ENCODE measurements around the gene RAB37. TPM values are rescaled to one million over a fixed set of nuclear protein-coding genes. Genes with fewer than 3 reads are reported as not detected.

Gene RAB37
- total and polyA plus RNA-seq, 2 of the 13 experiments (the other 11 are each of a cell fraction or from before 2014, with no cell fraction given), result 0.91 to 3.7 TPM

DNA sequence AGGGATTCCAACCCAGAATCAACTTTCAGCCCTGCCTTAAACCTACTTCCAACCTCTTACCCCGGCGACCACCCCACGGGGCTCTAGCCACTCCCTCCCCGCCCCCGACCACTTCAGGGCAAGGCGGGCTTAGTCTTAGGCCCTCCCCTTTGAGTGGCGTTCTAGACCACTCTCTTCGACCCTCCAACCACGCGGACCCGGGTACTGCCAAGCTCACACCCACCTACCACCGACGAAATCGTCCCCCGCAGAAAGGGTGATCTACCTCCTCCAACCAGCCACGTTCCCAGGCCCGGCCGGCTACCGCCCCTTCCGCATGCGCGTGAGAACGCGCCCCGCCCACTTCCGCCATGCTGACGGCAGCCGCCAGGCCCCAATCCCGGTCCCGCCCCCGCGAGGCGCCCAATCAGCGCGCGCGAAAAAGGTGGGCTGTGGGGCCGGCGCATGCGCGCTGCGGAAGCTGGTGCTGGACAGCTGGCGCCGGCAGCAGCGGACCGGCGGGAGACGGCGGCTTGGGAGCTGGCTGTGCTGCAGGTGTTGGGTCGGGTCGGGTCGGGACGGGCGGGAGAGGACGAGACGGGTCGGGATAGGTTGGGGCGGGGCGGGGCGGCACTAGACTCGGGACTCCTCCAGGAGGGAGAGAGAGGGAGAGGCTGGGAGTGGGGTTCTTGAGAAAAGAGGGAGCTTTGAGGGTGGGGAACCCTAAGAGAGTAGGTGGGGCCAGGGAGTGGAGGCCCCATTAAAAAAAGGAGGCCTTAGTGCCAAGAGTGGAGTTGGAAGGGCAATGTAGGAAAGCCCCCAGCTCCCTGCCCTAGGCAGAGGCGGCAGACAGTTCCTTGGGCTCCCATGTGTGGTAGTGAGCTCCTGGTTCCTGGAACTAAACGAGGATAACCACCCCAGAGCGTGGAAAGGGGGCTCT lies 39.2 kb downstream of the RAB37 start, which contains the start of gene NAT9 (continued):
- TF ChIP-seq, protein P1, sequence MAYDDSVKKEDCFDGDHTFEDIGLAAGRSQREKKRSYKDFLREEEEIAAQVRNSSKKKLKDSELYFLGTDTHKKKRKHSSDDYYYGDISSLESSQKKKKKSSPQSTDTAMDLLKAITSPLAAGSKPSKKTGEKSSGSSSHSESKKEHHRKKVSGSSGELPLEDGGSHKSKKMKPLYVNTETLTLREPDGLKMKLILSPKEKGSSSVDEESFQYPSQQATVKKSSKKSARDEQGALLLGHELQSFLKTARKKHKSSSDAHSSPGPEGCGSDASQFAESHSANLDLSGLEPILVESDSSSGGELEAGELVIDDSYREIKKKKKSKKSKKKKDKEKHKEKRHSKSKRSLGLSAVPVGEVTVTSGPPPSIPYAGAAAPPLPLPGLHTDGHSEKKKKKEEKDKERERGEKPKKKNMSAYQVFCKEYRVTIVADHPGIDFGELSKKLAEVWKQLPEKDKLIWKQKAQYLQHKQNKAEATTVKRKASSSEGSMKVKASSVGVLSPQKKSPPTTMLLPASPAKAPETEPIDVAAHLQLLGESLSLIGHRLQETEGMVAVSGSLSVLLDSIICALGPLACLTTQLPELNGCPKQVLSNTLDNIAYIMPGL (CRISPR knock-in tag; IDR thresholded peaks at IDR 0.05; ENCODE audit: borderline replicate concordance in 1 of 2, low read depth in 1 of 2), result peak; percentile 72 to 73; a peak in 3 of 4 replicates
- TF ChIP-seq NRL (CRISPR knock-in tag; IDR thresholded peaks at IDR 0.05; ENCODE audit: borderline replicate concordance) (peak; percentile 86; the same call in 1 of the 2 replicates), CREM (IDR thresholded peaks at IDR 0.05) (peak; percentile 43; the same call in 1 of the 2 replicates), CREM (CRISPR knock-in tag; IDR thresholded peaks at IDR 0.05) (no peak), ZNF326 (CRISPR knock-in tag; IDR thresholded peaks at IDR 0.05; ENCODE audit: borderline replicate concordance) (peak; percentile 22; the same call in 1 of the 2 replicates), CENPT (CRISPR knock-in tag; IDR thresholded peaks at IDR 0.05; ENCODE audit: low read depth) (0 out of 2 replicates have a peak, but pooled peaks have one; percentile 5), PHF20 (CRISPR knock-in tag; IDR thresholded peaks at IDR 0.05) (peak; percentile 95), ZNF782 (CRISPR knock-in tag; IDR thresholded peaks at IDR 0.05; ENCODE audit: borderline replicate concordance) (peak; percentile 82; the same call in 1 of the 2 replicates), ZNF749 (CRISPR knock-in tag; IDR thresholded peaks at IDR 0.05; ENCODE audit: borderline replicate concordance) (peak; percentile 60; the same call in 1 of the 2 replicates), ZNF605 (CRISPR knock-in tag; IDR thresholded peaks at IDR 0.05) (peak; percentile 47; the same call in 1 of the 2 replicates), KDM5B (CRISPR knock-in tag; IDR thresholded peaks at IDR 0.05; ENCODE audit: borderline replicate concordance) (peak; percentile 86), WIZ (CRISPR knock-in tag; IDR thresholded peaks at IDR 0.05) (0 out of 2 replicates have a peak, but pooled peaks have one; percentile 48), HMG20A (CRISPR knock-in tag; IDR thresholded peaks at IDR 0.05; ENCODE audit: borderline replicate concordance) (no peak), BORCS8-MEF2B (CRISPR knock-in tag; IDR thresholded peaks at IDR 0.05) (0 out of 2 replicates have a peak, but pooled peaks have one; percentile 44), MXD4 (CRISPR knock-in tag; IDR thresholded peaks at IDR 0.05) (peak; percentile 99)
- TF ChIP-seq, protein P2, sequence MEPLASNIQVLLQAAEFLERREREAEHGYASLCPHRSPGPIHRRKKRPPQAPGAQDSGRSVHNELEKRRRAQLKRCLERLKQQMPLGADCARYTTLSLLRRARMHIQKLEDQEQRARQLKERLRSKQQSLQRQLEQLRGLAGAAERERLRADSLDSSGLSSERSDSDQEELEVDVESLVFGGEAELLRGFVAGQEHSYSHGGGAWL (CRISPR knock-in tag; IDR thresholded peaks at IDR 0.05), result peak; percentile 88
- TF ChIP-seq, protein P3, sequence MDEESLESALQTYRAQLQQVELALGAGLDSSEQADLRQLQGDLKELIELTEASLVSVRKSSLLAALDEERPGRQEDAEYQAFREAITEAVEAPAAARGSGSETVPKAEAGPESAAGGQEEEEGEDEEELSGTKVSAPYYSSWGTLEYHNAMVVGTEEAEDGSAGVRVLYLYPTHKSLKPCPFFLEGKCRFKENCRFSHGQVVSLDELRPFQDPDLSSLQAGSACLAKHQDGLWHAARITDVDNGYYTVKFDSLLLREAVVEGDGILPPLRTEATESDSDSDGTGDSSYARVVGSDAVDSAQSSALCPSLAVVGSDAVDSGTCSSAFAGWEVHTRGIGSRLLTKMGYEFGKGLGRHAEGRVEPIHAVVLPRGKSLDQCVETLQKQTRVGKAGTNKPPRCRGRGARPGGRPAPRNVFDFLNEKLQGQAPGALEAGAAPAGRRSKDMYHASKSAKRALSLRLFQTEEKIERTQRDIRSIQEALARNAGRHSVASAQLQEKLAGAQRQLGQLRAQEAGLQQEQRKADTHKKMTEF (CRISPR knock-in tag; IDR thresholded peaks at IDR 0.05), result peak; percentile 82
- TF ChIP-seq, protein P4, sequence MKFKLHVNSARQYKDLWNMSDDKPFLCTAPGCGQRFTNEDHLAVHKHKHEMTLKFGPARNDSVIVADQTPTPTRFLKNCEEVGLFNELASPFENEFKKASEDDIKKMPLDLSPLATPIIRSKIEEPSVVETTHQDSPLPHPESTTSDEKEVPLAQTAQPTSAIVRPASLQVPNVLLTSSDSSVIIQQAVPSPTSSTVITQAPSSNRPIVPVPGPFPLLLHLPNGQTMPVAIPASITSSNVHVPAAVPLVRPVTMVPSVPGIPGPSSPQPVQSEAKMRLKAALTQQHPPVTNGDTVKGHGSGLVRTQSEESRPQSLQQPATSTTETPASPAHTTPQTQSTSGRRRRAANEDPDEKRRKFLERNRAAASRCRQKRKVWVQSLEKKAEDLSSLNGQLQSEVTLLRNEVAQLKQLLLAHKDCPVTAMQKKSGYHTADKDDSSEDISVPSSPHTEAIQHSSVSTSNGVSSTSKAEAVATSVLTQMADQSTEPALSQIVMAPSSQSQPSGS (CRISPR knock-in tag; IDR thresholded peaks at IDR 0.05), result peak; percentile 64
- TF ChIP-seq, protein P5, sequence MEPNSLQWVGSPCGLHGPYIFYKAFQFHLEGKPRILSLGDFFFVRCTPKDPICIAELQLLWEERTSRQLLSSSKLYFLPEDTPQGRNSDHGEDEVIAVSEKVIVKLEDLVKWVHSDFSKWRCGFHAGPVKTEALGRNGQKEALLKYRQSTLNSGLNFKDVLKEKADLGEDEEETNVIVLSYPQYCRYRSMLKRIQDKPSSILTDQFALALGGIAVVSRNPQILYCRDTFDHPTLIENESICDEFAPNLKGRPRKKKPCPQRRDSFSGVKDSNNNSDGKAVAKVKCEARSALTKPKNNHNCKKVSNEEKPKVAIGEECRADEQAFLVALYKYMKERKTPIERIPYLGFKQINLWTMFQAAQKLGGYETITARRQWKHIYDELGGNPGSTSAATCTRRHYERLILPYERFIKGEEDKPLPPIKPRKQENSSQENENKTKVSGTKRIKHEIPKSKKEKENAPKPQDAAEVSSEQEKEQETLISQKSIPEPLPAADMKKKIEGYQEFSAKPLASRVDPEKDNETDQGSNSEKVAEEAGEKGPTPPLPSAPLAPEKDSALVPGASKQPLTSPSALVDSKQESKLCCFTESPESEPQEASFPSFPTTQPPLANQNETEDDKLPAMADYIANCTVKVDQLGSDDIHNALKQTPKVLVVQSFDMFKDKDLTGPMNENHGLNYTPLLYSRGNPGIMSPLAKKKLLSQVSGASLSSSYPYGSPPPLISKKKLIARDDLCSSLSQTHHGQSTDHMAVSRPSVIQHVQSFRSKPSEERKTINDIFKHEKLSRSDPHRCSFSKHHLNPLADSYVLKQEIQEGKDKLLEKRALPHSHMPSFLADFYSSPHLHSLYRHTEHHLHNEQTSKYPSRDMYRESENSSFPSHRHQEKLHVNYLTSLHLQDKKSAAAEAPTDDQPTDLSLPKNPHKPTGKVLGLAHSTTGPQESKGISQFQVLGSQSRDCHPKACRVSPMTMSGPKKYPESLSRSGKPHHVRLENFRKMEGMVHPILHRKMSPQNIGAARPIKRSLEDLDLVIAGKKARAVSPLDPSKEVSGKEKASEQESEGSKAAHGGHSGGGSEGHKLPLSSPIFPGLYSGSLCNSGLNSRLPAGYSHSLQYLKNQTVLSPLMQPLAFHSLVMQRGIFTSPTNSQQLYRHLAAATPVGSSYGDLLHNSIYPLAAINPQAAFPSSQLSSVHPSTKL (CRISPR knock-in tag; IDR thresholded peaks at IDR 0.05), result peak; percentile 41; the same call in 1 of the 2 replicates

All from HepG2 (cell line).